IPS DF 19.7 (cell line): ENCODE results near the gene TTC34.
"Not testable (repeated sequence)": the region's sequence is repeated elsewhere in the genome, so short reads cannot be mapped to it uniquely, and the experiment has no call there.

ENCODE experiments used
- DNase-seq: peaks from one replicate; pipeline ENCODE4 v3.0.0-alpha.2; 2013; ENCODE audit warnings: low read depth, low spot score

Gene TTC34

DNA sequence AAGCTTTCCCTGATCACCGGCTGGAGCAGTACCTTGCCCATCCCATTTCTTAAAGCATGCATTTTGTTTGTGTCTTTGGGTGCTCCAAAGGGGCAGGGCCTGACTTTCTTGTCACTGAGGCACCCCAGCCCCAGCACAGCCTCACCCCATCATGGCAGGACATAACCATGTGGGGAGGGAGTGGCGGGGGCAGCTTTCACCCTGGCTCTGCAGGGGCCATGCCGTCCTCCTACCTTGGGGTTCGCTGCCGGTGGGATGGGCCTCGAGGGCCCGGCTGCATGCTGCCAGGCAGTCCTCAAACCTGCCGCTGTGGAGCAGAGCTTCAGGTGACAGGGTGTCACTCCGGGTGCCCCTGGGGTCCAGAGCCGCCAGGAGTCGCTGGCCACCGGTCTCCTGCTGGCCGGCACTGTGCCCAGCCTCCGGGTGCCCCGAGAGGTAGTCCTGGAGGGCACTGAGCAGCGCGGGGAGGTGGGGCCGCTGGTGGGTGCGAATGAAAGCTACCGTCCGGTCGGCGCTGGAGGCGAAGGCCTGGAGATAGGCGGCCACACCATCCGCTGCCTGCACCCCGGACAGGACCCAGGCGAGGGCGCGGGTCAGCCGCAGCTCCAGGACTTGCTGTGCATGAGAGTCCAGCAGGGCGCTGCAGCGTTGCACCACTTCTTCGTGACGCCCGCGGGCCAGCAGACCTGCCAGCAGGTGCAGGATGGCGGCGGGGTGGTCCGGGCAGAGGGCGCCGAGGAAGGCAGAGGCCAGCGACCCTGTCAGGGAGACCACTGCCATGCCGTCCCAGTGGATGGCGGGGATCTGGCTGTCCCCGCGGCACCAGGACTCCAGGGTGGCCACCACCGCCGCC lies 1.5 kb downstream of the TTC34 start:
- DNase-seq = no peak

DNA sequence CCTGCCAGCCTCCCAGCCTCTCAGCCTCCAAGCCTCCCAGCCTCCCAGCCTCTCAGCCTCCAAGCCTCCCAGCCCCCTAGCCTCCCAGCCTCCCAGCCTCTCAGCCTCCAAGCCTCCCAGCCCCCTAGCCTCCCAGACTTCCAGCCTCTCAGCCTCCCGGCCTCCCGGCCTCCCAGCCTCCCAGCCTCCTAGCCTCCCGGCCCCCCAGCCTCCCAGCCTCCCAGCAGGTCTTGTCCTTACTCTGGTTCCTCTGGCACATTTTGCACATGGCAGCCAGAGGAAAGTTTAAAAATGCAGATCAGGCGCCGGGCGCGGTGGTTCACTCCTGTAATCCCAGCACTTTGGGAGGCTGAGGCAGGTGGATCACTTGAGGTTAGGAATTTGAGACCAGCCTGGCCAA lies 2.5 kb downstream of the TTC34 start:
- not testable (repeated sequence) for DNase-seq

DNA sequence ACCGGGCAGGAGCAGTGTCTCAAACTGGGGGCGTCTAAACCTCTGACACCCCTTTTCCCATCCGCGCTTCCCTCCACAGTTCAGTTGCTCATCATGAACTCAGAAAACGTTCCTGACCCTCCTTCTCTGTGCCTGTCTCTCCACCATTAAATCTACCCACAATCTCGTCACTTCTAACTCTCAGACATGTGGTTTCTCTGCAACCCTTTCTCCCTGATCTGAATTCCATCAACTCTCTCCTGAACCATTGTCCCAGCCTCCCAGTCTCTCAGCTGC lies 3.8 kb downstream of the TTC34 start:
- no peak for DNase-seq

DNA sequence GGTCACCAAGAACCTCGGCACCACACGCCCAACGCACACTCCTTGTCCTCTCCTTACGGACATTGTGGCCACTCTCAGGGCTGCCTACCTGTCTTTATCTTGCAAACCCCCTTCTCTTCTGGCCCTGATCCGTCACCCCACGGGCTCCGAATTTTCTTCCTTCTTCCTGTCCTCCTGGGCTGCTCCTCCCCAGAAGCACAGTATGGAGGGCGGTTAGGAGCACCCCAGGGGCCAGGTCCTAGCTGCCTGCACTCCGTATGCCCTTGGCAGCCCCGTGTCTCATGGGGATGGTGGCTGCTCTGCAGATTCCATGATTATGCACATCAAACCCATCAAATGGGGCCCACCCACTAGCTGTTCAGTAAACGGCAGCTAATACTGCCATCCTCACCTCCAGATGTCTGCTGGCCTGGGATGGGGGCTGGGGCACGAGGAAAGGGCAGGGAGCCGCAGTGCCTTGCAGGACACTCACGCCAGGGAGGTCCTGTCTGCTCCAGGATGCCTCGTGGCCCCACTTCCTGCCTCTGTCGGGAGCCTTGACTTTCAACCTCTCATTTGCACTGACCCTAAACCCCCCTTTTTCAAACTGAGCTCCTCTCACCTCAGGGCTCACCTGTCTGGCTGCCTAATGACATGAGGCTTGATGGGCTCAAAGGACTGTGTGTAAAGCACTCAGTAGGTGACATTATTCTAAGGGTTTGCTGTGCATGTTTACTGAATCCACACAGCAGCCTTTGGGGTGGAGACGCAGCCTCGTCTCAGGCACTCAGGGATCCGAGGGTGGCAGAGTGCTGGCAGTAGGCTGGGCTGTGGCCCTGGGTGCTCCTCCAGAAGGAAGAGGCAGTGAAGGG lies 4.4 kb downstream of the TTC34 start:
- no peak for DNase-seq

DNA sequence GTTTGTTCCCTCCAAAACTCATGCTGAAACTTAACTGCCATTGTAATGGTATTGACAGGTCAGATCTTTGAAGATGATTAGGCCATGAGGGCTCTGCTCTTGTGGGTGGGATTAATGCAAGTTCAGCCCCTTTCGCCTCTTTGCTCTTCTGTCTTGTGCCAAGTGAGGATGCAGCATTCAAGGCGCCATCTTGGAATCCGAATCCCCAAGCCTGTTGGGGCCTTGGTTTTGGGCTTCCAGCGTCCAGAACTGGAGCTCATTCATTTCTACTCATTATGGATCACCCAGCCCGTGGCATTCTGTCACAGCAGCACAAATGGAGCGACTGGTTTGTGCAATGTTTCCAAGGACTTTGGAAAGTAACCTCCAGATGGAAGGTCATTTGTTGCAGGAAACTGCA lies 5.6 kb downstream of the TTC34 start:
- DNase-seq = no peak

DNA sequence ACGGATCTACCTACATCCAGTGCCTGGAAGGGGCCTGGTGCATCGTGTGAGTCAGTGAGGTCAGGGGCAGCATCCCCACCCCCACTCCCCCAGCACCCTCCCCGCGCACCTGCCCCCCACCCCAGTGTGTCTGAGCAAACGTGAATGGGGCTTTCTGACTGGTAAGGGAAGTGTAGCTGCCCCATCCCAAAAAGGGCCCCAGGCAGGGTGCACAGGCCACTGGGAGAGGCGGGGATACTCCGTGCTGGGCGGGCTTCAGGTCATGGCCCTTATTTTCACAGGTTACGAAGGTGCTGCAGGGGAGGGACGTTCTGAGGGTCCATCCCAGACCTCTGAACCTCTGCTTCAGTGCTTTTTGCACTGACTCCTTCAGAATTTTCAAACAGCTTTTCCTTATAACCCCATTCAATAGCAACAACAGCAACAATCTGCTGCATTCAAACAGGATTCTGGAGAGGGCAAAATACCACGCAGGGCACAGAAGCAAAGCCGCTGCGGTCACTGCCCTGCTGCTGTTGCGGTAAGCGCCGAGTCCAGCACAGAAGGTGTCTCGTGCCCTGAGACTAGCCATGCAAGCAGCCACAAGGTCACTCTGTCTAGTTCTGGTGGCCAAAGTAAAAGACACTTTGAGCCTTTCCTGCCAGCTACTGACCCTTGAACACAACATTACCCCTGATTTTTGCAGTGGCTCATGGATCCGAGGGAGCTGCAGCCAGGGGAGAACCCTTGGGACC lies 10.3 kb downstream of the TTC34 start:
- DNase-seq = no peak

DNA sequence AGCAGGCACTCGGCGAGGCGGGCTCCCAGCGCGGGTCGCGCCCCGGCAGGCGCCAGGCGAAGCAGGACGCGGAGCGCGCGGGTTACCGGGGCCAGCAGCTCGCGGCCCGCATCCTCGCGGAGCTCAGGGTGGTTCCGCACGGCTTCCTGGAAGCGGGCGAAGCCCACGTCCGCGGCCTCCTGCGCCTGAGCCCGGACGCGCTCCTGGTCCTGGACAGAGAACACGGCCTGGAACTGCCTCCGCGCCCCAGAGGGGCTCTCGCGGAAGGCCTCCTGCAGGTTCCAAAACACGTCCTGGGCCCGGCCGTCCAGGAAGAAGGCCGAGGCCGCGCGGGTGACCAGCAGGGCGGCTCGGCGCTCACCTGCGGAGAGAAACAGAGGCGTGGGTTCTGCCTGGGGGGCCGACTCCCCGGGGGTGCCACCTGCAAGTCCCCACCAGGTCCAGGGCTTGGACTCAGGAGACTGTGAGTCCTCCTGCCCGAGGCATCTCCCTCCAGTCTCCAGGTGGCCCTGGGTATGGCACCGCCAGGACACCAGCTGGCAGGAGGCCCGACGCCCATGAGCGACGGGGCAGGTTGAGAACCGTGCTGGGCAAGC lies 11.4 kb downstream of the TTC34 start:
- DNase-seq = no peak

DNA sequence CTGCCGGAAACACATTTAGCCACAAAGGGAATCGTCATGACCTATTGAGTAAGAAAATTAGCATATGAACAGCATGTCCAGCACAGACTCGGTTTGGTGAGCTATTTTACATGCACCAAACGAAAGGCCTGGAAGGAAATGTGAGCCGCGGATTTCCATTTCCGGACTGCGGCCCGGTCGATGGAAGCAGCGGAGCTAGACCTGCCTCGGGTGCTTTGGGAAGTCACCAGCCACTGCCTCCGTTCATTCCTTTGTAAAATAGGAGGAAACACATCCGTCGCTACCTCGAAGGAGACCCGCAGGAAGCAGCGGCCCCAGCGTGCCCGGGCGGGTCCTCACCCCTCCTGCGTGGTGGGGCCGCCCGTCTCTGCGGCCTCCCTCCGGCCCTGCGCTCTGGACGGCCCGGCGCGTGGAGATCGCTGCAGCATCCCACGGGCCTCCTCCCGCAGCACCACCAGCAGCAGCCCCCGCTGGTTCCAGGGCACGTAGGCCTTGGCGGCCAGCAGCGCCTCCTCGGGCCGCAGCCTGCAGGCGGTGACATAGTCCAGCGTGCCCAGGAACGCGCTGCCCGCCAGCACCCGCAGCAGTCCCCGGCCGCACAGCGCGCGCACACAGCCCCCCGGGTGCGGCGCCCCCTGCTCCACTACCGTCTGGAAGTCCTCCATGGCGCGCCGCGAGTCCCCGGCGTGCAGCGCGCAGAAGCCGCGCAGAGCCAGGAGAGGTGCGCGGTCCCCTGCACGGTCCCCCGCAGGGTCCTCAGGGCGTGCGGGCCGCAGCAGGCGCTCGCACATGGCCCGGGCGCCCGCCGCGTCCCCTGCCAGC lies 12.1 kb downstream of the TTC34 start:
- DNase-seq = no peak

DNA sequence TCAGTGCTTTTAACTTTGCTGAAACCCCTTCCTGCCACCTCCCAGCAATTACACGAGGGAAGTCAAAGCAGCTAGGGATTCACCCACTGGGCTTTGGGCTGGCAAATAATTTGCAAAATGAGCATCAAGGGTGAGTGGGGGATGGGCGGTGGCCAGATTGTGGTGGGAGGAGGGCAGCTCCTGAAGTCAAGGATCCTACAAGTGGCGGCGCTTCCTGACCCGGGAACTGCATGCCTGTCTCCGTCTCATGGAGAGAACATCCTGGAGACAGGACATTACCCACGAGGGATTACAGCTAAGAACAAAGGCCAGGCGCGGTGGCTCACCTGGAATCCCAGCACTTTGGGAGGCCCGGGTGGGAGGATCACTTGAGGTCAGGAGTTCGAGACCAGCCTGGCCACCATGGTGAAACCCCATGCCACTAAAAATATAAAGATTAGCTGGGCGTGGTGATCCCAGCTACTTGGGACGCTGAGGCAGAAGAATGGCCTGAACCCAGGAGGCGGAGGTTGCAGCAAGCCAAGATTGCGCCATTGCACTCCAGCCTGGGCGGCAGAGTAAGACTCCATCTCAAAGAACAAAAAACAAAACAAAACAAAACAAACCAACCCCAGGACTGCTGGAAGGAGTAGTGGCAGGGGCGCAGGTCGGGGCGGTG lies 12.9 kb downstream of the TTC34 start:
- DNase-seq = no peak

DNA sequence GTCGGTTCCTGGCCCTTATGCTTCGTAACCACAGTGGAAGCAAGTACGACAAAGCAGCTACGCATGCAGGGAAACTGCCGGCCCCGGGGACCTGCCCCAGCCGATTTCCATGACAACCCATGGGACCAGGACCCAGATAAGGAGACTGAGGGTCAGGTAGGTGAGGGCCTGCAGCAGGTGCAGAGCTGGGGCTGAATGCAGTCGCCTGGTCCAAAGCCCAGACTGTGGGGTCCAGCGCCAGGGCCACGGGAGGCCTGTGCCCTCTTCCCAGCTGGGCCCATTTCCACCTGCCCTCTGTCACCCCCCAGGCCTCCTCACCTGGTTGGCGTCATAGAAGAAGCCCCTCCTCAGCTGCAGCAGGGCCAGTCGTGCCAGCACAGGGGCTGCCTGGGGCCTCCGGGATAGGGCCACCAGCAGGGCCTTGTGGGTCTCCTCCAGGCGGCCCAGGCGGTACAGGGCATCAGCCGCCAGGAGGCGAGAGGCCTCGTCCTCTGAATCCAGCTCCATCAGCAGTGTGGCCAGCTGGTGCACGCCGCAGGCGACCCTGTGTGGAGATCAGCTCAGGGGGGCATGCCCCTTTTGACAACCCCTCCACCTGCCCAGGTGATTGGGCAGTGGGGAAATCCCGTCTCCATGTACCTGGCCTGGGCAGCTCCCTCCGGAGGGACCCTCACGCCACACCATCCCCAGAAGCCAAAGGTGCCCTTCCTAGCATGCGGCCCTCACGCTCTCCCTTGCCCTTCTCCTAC lies 14.2 kb downstream of the TTC34 start:
- DNase-seq = no peak

DNA sequence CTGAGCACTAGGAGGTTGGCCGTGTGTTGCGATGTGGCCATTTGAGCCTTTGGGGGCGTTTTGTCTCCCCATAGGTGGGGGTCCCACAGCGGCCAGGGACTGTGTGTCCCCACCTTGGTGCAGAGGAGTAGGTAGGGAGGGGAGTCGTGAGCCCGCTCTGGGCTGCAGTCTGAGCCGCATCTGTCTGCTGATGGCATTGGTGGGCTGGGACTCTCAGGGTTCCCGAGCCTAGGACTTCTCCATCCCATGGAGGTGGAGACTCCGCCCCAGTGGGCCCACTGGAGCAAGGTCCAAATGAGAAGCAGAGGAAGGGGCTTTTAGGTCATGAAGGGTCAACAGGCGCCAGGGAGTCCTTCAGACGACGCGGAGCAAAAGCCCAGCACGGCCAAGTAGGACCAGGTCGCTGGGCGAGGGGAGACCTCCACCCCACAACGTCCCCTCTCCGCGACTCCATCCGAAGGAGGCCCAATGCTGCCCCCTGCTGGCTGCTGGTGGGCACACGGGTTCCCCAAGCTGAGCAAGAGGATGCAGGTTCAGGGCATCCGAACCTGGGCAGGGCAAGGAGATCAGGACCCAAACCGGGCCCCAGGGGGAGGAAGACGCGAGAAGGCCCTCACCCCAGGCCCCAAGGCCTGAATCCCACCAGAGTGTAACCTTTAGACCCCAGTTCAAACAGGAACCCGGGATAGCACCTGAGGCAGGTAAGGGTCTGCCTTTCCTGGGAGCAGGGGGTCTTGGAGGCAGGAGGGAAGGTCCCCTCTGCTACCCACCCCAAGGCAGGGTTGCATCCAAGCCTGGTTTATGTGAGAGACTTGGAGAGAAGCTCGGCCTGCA lies 14.9 kb downstream of the TTC34 start:
- DNase-seq = no peak

DNA sequence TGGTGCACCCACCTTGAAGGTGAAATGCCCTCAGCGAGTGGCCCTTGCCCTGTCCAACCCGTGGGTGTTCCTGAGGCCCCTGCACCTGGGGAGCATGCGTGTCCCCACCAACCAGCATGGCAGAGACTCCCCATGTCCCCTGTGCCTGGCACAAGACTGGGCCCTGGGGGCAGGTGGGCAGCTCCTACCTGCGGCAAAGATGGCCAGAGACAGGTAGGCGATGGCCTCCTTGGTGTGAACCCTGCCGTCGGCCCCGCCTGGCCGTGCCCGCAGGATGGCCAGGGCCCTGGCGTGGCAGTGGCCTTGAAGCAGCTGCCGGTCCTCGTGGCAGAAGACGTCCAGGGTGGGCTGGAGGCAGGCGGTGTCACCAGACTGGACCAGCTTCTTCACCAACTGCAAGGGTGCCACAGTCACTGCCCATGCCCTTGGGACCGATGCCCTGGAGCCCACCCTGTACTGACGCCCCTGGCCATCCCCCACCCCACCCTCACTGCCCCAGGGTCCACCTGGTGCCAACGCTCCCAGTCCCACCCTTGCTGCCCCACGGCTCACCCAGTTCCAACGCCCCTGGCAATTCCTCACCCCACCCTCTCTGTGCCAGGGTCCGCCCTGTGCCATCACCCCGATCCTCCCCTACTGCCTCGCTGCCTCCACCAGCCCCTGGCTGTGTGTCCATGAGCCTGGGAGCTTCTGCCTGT lies 15.7 kb downstream of the TTC34 start:
- DNase-seq = no peak

DNA sequence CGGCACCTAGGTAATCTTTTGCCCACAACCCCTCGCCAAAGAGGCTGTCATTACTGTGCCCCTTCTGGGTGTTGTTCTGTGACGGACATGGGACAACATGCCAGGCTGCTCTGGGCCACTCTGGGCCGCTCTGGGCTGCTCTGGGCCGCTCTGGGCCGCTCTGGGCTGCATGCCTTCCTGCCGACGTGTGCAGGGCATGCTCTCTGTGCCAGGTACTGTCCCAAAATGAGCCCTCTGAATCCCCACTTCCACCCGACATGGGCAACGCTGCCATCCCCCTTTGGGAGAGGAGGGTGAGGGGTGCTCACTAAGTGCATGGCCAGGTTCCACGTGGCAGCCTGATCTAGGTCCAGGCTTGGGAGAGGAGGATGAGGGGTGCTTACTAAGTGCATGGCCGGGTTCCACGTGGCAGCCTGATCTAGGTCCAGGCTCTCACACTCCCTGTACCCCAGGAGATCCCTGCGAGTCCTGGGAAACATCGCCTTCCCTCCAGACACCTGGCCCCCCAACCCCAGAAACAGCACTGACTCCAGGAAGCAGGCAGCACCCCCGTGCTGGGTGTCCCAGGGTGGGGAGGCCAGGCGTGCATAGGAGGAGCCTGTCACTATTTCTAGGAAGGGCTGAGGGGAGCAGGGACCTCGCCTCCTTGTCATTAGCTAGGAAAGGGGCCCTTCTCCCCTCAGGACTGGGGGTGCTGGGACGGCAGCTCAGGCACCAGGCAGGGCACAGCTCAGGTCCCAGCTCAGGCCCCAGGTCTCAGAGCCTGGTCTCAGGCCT lies 16.5 kb downstream of the TTC34 start:
- DNase-seq = no peak

DNA sequence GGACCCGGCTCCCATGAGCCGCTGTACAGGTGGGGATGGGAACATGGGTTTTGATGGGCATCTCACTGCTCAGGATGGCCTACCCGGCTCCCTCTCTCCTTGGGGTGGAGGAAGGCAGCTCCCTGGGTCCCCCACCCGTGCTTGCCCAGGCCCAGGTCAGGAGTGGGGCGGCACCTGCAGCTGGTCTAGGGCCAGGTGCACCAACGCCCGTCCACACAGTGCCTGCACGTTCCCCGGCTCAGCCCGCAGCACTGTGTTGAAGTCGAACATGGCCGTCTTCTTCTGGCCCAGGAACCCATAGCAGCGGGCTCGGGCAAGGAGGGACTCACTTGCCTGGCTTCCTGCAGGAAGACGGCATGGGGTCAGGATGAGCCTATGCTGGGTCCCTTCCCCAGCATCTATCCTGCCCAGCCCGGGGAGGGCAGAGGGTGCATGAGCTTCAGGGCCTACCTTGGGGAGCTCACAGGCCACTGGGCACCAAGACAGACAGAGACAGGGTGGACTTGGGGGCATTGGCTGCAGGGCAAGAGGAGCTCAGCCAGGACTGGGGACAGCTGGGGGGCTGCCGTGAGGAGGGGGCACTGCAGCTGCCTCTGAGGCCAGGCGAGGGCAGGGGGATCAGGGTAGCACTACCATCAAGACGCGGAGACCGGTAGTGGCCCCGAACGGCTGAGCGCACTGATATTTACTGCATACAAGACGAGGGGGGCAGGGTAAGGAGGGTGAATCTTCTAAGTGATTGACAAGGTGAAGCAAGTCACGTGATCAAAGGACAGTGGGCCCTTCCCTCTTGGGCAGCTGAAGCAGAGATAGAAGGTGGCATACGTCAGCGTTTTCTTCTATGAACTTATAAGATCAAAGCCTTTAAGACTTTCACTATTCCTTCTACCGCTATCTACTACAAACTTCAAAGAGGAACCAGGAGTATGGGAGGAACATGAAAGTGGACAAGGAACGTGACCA lies 17.8 kb downstream of the TTC34 start:
- DNase-seq = no peak

DNA sequence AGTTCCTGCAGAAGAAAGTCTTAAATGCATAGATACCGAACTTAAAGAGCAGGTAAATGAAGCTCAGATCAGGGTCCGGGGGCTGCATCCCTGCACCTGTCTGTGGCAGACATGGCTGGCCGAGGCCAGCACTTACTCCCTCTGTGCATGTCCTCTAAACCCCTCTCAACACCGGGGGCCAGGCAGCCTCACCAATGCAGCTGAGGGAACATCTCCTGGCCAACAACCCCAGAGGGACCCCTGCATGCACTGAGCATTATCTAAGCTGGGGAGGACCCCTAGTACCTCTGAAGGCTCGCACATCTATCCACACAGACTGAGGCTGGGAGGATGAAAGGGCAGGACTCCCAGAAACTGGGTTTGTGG lies 18.4 kb downstream of the TTC34 start:
- DNase-seq = no peak

DNA sequence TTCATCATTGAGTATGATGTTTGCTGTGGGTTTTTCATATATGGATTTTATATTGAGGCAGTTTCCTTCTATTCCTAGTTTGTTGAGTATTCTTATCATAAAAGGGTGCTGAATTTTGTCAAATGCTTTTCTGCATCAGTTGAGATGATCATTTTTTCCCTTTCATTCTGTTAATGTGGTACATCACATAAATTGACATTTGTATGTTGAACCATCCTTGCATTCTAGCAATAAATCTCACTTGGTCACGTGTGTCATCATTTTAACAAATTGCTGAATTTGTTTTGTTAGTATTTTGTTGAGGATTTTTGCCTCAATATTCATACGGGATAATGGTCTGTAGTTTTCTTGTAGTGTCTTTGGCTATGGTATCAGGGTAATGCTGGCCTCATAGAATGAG lies 19.9 kb downstream of the TTC34 start:
- DNase-seq = no peak

DNA sequence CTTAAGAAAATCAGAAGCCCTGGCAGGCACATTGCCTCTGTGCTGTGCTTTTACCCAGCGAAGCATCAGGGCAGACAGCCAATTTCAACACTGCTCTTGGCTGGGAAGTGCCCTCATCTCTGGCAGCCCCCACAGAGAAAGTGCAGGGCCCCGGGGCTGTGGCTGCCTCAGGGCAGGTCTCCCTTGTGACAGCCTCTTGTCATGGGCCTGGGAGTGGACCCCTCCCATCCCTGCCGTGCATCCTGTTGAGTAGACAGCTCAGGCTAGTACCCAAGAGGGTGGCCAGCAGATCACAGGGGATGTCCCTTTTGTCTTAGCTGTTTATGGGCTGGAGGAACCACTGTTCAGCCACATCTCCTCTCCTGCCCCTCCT lies 23.3 kb downstream of the TTC34 start:
- no peak for DNase-seq
